Karpas-422 (cell line): Measurements from ENCODE around the gene C1orf116. TPM values are rescaled to one million over a fixed set of nuclear protein-coding genes. Genes with fewer than 3 reads are reported as not detected.

Experiments
- DNase-seq: peaks from one replicate; pipeline ENCODE4 v3.0.0-alpha.2; 2015
- H2AFZ ChIP-seq: fragments of 200-600 bp; sonication (generic); 2 replicates; pipeline ENCODE4 v1.6.1; 2014; ENCODE audit warnings: antibody characterized with exemption, low read length, mixed read lengths
- H3K27ac ChIP-seq: fragments of 200-600 bp; sonication (generic); 2 replicates; pipeline ENCODE4 v1.5.1; 2014; ENCODE audit warnings: mild to moderate bottlenecking, low read length, moderate library complexity
- H3K27me3 ChIP-seq: fragments of 200-600 bp; sonication (generic); 2 replicates; pipeline ENCODE4 v1.6.1; 2014; ENCODE audit warnings: low read length, mixed read lengths
- H3K36me3 ChIP-seq: fragments of 200-600 bp; sonication (generic); 2 replicates; pipeline ENCODE4 v1.6.1; 2014; ENCODE audit warnings: low read length, mixed read lengths; ENCODE audit not compliant: insufficient read depth
- H3K4me1 ChIP-seq: fragments of 200-600 bp; sonication (generic); 2 replicates; pipeline ENCODE4 v1.6.1; 2014; ENCODE audit warnings: mild to moderate bottlenecking, low read length, mixed read lengths
- H3K4me2 ChIP-seq: fragments of 200-600 bp; sonication (generic); 2 replicates; pipeline ENCODE4 v1.6.1; 2014; ENCODE audit warnings: low read length, low read depth, mild to moderate bottlenecking; ENCODE audit not compliant: poor library complexity, severe bottlenecking
- H3K4me3 ChIP-seq: fragments of 200-600 bp; sonication (generic); 2 replicates; pipeline ENCODE4 v1.5.1; 2014; ENCODE audit warnings: mild to moderate bottlenecking, antibody characterized with exemption, low read length, mixed read lengths
- H3K79me2 ChIP-seq: fragments of 200-600 bp; sonication (generic); 2 replicates; pipeline ENCODE4 v1.6.1; 2014; ENCODE audit warnings: mild to moderate bottlenecking, low read length, mixed read lengths
- H3K9ac ChIP-seq: fragments of 200-600 bp; sonication (generic); 2 replicates; pipeline ENCODE4 v1.6.0; 2014; ENCODE audit warnings: low read length
- H3K9me2 ChIP-seq: fragments of 200-600 bp; sonication (generic), shearing (Covaris generic); replicated peaks from 2 replicates; pipeline ENCODE4 v1.6.0; 2014; ENCODE audit warnings: mild to moderate bottlenecking, low read length, moderate library complexity; ENCODE audit not compliant: insufficient read depth
- H3K9me3 ChIP-seq: fragments of 300-700, 200-600 bp; sonication (generic); 2 replicates; pipeline ENCODE4 v1.6.1; 2014; ENCODE audit warnings: low read length, mixed read lengths
- H4K20me1 ChIP-seq: fragments of 200-600 bp; sonication (generic); 2 replicates; pipeline ENCODE4 v1.6.1; 2014; ENCODE audit warnings: mild to moderate bottlenecking, antibody characterized with exemption, low read length, low read depth; ENCODE audit not compliant: insufficient read depth
- total RNA-seq: library from RNA; depleted of rRNA; stranded (reverse); fragments of >200 nt; shearing (Covaris generic); gene quantifications from 2 replicates; pipeline ENCODE4 v1.2.3, GENCODE V29; 2014; ENCODE audit warnings: low replicate concordance

The C1orf116 gene
- total RNA-seq, 1 experiment from 2014 or later: not detected

GRCh38 chr1:207067185-207067584 lies 34.6 kb upstream of the C1orf116 start:
- Histone ChIP-seq H3K36me3 (no peaks in the 10 kb centered on the region), H3K9ac (no peak overlapping the region), H3K4me3 (no peak overlapping the region), H3K27me3 (no peaks in the 10 kb centered on the region; the same call in 1 of the 2 replicates), H3K9me2 (no peaks in the 10 kb centered on the region), H3K79me2 (no peaks in the 10 kb centered on the region), H3K4me2 (no peak overlapping the region), H2AFZ (no peak overlapping the region), H3K4me1 (no peaks in the 10 kb centered on the region), H3K9me3 (no peaks in the 10 kb centered on the region), H4K20me1 (no peaks in the 10 kb centered on the region), H3K27ac (no peak overlapping the region)
- no peak for DNase-seq

- Histone ChIP-seq H3K27ac (no peak overlapping the region), H3K4me2 (no peak overlapping the region), H3K9ac (no peak overlapping the region), H3K79me2 (no peaks in the 10 kb centered on the region), H3K4me3 (no peak overlapping the region), H3K9me3 (no peaks in the 10 kb centered on the region), H3K27me3 (no peaks in the 10 kb centered on the region; the same call in 1 of the 2 replicates), H4K20me1 (no peaks in the 10 kb centered on the region), H3K9me2 (no peaks in the 10 kb centered on the region), H3K36me3 (no peaks in the 10 kb centered on the region), H3K4me1 (no peaks in the 10 kb centered on the region), H2AFZ (no peak overlapping the region)
- no peak for DNase-seq
Measured at GRCh38 chr1:207064561-207064960, 32.0 kb upstream of the C1orf116 start.

DNA sequence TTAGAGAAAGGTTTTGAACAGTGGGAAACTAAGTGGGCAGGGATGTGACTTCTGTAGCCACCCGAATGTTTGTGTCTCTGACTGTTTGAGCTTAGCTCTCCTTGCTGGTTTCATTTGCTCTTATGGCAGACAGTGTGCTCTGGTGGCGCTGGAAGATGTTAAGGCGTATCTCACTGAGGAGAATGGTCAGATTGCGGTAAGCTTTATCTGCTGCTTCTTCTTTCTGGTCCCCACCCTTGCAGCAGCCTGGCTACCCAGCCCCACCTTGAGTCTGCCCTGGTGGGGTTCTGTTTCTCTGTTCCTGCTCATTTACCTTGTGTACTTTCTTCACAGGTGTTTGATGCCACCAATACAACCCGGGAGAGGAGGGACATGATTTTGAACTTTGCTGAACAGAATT lies 30.5 kb upstream of the C1orf116 start:
- no peak overlapping the region for H3K9ac ChIP-seq
- no peaks in the 10 kb centered on the region for H3K79me2 ChIP-seq
- H3K4me1 ChIP-seq: no peaks in the 10 kb centered on the region
- no peak overlapping the region for H2AFZ ChIP-seq
- H3K27ac ChIP-seq: no peak overlapping the region
- no peaks in the 10 kb centered on the region for H3K36me3 ChIP-seq
- H3K27me3 ChIP-seq: no peaks in the 10 kb centered on the region; the same call in 1 of the 2 replicates
- DNase-seq: no peak
- H3K4me2 ChIP-seq: no peak overlapping the region
- no peaks in the 10 kb centered on the region for H3K9me3 ChIP-seq
- H4K20me1 ChIP-seq: no peaks in the 10 kb centered on the region
- H3K9me2 ChIP-seq: no peaks in the 10 kb centered on the region
- H3K4me3 ChIP-seq: no peak overlapping the region

DNA sequence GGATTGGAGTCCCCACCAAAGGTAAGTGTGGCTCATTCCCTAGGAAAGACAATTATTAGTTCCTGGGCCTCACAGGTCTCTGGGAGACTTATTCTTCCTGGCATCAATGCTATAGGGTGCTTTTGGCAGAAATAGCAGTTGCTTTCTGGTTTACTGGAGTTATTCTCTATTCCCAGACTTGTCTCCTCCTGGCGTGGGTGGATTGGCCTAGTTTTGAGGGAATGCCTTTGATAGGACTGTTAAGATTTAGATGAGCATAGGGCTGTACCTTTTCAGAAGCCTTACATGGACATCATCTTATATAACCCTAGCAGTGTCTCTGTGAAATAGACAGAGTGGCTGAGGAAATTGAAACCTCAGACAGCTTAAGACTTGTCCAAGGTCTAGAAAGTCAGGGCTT lies 29.5 kb upstream of the C1orf116 start:
- H2AFZ ChIP-seq: no peak overlapping the region
- H3K36me3 ChIP-seq: no peaks in the 10 kb centered on the region
- no peaks in the 10 kb centered on the region for H4K20me1 ChIP-seq
- no peaks in the 10 kb centered on the region; the same call in 1 of the 2 replicates for H3K27me3 ChIP-seq
- no peaks in the 10 kb centered on the region for H3K4me1 ChIP-seq
- no peaks in the 10 kb centered on the region for H3K9me2 ChIP-seq
- no peak overlapping the region for H3K4me3 ChIP-seq
- no peak overlapping the region for H3K9ac ChIP-seq
- H3K79me2 ChIP-seq: no peaks in the 10 kb centered on the region
- H3K27ac ChIP-seq: no peak overlapping the region
- H3K9me3 ChIP-seq: no peaks in the 10 kb centered on the region
- no peak for DNase-seq
- H3K4me2 ChIP-seq: no peak overlapping the region

GRCh38 chr1:207060596-207060995 lies 28.0 kb upstream of the C1orf116 start:
- Histone ChIP-seq H3K9me2 (no peaks in the 10 kb centered on the region), H3K9me3 (no peaks in the 10 kb centered on the region), H4K20me1 (no peaks in the 10 kb centered on the region), H3K27me3 (no peaks in the 10 kb centered on the region; the same call in 1 of the 2 replicates), H3K27ac (no peak overlapping the region), H3K36me3 (no peaks in the 10 kb centered on the region), H3K4me1 (no peaks in the 10 kb centered on the region), H3K4me2 (no peak overlapping the region), H3K4me3 (no peak overlapping the region), H3K9ac (no peak overlapping the region), H2AFZ (no peak overlapping the region), H3K79me2 (no peaks in the 10 kb centered on the region)
- no peak for DNase-seq

DNA sequence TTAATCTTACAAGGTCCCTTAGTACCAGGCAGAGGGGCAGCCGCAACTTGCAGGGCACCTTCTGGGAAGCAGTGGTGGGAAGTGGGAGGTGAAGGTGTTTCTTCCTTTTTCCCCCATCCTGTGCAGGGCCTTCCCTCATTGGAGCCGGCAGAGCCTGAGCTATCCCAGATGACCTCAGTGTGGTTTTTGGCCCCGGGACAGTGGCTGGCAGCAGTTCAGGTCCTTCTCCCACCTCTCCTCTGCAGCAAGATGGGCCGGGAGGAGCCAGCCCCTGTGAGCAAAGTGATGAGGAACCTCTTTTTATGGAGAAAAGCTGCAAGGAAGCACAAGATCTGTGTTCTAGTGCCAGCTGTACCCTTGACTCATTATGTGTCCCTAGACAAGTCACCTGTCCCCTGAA lies 27.3 kb upstream of the C1orf116 start:
- no peaks in the 10 kb centered on the region for H3K36me3 ChIP-seq
- no peaks in the 10 kb centered on the region for H3K9me3 ChIP-seq
- no peaks in the 10 kb centered on the region for H4K20me1 ChIP-seq
- no peak overlapping the region for H3K4me2 ChIP-seq
- H3K9me2 ChIP-seq: no peaks in the 10 kb centered on the region
- no peak overlapping the region for H3K4me3 ChIP-seq
- no peak overlapping the region for H3K9ac ChIP-seq
- no peaks in the 10 kb centered on the region for H3K79me2 ChIP-seq
- no peak overlapping the region for H3K27ac ChIP-seq
- no peak overlapping the region for H2AFZ ChIP-seq
- DNase-seq: no peak
- no peaks in the 10 kb centered on the region for H3K4me1 ChIP-seq
- no peaks in the 10 kb centered on the region; the same call in 1 of the 2 replicates for H3K27me3 ChIP-seq

DNA sequence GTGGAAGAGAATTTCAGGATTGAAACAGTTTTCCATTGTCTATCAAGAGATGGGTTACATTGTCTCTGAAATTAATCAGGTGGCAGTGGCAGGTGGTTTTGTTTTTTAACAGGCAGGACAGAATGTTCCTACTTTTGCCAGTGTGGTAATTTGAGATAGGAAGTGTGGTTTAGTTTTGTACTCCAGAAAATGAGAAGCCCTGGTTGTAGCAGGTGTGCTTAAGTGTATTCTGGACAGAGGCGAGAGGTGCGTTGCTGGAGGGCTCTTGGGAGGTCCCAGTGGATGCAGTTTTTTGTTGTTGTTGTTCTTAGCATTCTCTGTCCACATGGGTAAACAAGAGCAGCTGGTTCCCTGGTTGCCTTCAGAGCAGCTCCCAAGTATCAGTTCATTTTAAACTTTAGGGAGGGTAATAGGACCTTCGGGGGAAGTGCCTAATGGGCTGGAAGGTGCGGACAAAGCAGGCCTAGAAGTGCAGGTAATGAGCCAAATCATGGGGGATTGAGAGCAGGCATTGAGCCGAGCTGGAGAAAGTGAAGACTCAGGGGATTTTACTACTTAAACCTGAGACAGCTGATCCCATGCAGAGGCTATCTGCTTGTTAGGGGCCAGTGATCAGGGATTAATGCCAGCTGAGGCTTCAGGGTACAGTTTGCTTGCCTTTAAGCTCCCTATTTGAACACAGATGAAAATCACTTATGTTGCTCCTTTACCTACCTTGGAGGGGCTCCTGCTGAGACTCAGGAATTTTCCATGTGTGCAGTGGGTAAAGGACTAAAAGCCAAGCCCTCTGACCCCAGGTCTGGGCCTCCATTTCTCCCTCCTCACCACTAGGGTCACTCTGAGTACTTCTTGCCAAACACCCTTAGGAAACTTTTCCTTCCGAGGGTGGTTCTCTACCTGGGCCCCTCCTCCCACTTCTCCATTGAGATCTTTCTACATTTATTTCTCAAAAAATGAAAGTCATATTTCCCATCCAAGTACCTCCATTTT lies 26.6 kb upstream of the C1orf116 start:
- no peaks in the 10 kb centered on the region for H3K27me3 ChIP-seq
- no peaks in the 10 kb centered on the region for H3K9me2 ChIP-seq
- H3K4me1 ChIP-seq: no peaks in the 10 kb centered on the region
- H3K9me3 ChIP-seq: no peaks in the 10 kb centered on the region
- no peak overlapping the region for H3K27ac ChIP-seq
- H2AFZ ChIP-seq: no peak overlapping the region
- H3K4me2 ChIP-seq: no peak overlapping the region
- no peak overlapping the region for H3K4me3 ChIP-seq
- no peak overlapping the region for H3K9ac ChIP-seq
- no peaks in the 10 kb centered on the region for H3K36me3 ChIP-seq
- H3K79me2 ChIP-seq: no peaks in the 10 kb centered on the region
- no peak for DNase-seq
- H4K20me1 ChIP-seq: no peaks in the 10 kb centered on the region

GRCh38 chr1:207058252-207058651 lies 25.7 kb upstream of the C1orf116 start:
- Histone ChIP-seq H3K9me2 (no peaks in the 10 kb centered on the region), H3K79me2 (no peaks in the 10 kb centered on the region), H3K4me1 (no peaks in the 10 kb centered on the region), H4K20me1 (no peaks in the 10 kb centered on the region), H3K4me3 (no peak overlapping the region), H3K9ac (no peak overlapping the region), H3K36me3 (no peaks in the 10 kb centered on the region), H3K4me2 (no peak overlapping the region), H3K9me3 (no peaks in the 10 kb centered on the region), H3K27ac (no peak overlapping the region), H2AFZ (no peak overlapping the region), H3K27me3 (no peaks in the 10 kb centered on the region)
- DNase-seq: no peak
